GM12878 (cell line): ENCODE measurements around the gene COL4A4. TPM values are rescaled to one million over a fixed set of nuclear protein-coding genes. Genes with fewer than 3 reads are reported as not detected.

Source experiments
- ATAC-seq: fragments of 200-7000 bp; cut with Tn5 transposase; 3 replicates; pipeline ENCODE4 v1.9.1; 2020; ENCODE audit warnings: mild to moderate bottlenecking, moderate library complexity
- BruUV-seq: library from RNA; stranded (reverse); fragments of 400-500 nt; replicated peaks from 2 replicates; lab custom pipeline; 2021; lab: Mats Ljungman, UMichigan
- CTCF ChIA-PET: fragments of 300-600 bp; sonication (Branson Sonifier 250); formaldehyde crosslinking; extraction: SDS; loops from one replicate; lab custom pipeline; 2021; ENCODE audit warnings: inconsistent platforms; lab: Yijun Ruan, JAX
- POLR2A ChIA-PET: fragments of 350-600 bp; formaldehyde crosslinking; extraction: SDS; loops from one replicate; lab custom pipeline; 2021; ENCODE audit warnings: inconsistent platforms; lab: Charles Lee
- RAD21 ChIA-PET: fragments of 300-600 bp; sonication (Branson Sonifier 250); formaldehyde crosslinking; loops from one replicate; lab custom pipeline; 2023; ENCODE audit warnings: antibody characterized with exemption; ENCODE audit not compliant: unreplicated experiment; lab: Charles Lee
- SMC1A ChIA-PET: fragments of 300-600 bp; sonication (Branson Sonifier 250); formaldehyde crosslinking; loops from one replicate; lab custom pipeline; 2023; ENCODE audit not compliant: unreplicated experiment, uncharacterized antibody; lab: Charles Lee
- DNase-seq: peaks from one replicate; pipeline ENCODE4 v3.0.0-alpha.2; 2011; ENCODE audit warnings: low read depth, low spot score
- FAIRE-seq: peaks from 3 replicates; lab custom pipeline; 2011; peaks lifted over from hg19 to GRCh38; lab: Jason Lieb, UNC
- H2AFZ ChIP-seq: 2 replicates; pipeline ENCODE4 v1.6.0; 2011; ENCODE audit warnings: low read depth, low read length, control low read depth; ENCODE audit not compliant: control insufficient read depth
- H3K27ac ChIP-seq: 2 replicates; pipeline ENCODE4 v1.5.1; 2011; ENCODE audit warnings: control low read depth; ENCODE audit not compliant: control insufficient read depth, insufficient read depth
- H3K27me3 ChIP-seq, 2 experiments: replicated peaks in 1 of 2; 2 replicates each; pipeline versions ENCODE4 v1.6.0 to v1.6.1; 2011; ENCODE audit warnings: low read length in 1 of 2; ENCODE audit not compliant: control insufficient read depth in 2 of 2, insufficient read depth in 2 of 2
- H3K36me3 ChIP-seq, 2 experiments: 2 replicates each; pipeline ENCODE4 v1.5.1; 2011; ENCODE audit warnings: low read length in 1 of 2; ENCODE audit not compliant: control insufficient read depth in 2 of 2, insufficient read depth in 2 of 2
- H3K4me1 ChIP-seq: 2 replicates; pipeline ENCODE4 v1.6.1; 2011; ENCODE audit warnings: mild to moderate bottlenecking, low read length, moderate library complexity, mixed read lengths; ENCODE audit not compliant: control insufficient read depth, insufficient read depth
- H3K4me2 ChIP-seq: 2 replicates; pipeline ENCODE4 v1.6.0; 2011; ENCODE audit warnings: control low read depth; ENCODE audit not compliant: control insufficient read depth, insufficient read depth
- H3K4me3 ChIP-seq: fragments of 200-600 bp; sonication (generic); 2 replicates; pipeline ENCODE4 v1.5.1; 2016
- H3K79me2 ChIP-seq: 2 replicates; pipeline ENCODE4 v1.6.0; 2011; ENCODE audit warnings: low read length; ENCODE audit not compliant: control insufficient read depth, insufficient read depth
- H3K9ac ChIP-seq: 2 replicates; pipeline ENCODE4 v1.8.0; 2011; ENCODE audit warnings: low read length, control low read depth, mixed read lengths; ENCODE audit not compliant: control insufficient read depth, insufficient read depth
- H3K9me3 ChIP-seq: replicated peaks from 3 replicates; pipeline ENCODE4 v1.5.1; 2011; ENCODE audit warnings: mild to moderate bottlenecking, low read length; ENCODE audit not compliant: control insufficient read depth, insufficient read depth
- H4K20me1 ChIP-seq: 2 replicates; pipeline ENCODE4 v1.6.0; 2011; ENCODE audit not compliant: control insufficient read depth, insufficient read depth
- BCL11A ChIP-seq: IDR thresholded peaks from 2 replicates; pipeline ENCODE4 v1.6.1; 2011; ENCODE audit warnings: low read depth, low read length
- CBFB ChIP-seq: IDR thresholded peaks from 2 replicates; pipeline ENCODE4 v1.6.1; 2016; ENCODE audit warnings: antibody characterized with exemption, low read depth
- RB1 ChIP-seq: fragments of 450-650 bp; formaldehyde crosslinking; IDR thresholded peaks from 2 replicates; pipeline ENCODE4 v1.6.1; 2017; ENCODE audit warnings: mild to moderate bottlenecking, borderline replicate concordance
- RCOR1 ChIP-seq: conservative IDR thresholded peaks from 2 replicates; pipeline ENCODE4 v1.6.1; 2012; ENCODE audit warnings: low read depth, low read length, improper control_type of control experiment
- STAT3 ChIP-seq: IDR thresholded peaks from 2 replicates; pipeline ENCODE4 v1.6.1; 2011; ENCODE audit warnings: low read depth, low read length, improper control_type of control experiment
- YBX1 ChIP-seq: fragments of 450-650 bp; IDR thresholded peaks from 2 replicates; pipeline ENCODE4 v1.6.1; 2016; ENCODE audit warnings: antibody characterized with exemption
- ZNF384 ChIP-seq: IDR thresholded peaks from 2 replicates; pipeline ENCODE4 v1.6.1; 2012; ENCODE audit warnings: low read depth, mild to moderate bottlenecking, low read length, improper control_type of control experiment, borderline replicate concordance
- WGBS: methylation state at CpG from one replicate; pipeline ENCODE4 v1.1.6; 2016; ENCODE audit warnings: low lambda C conversion rate; ENCODE audit not compliant: insufficient replicate concordance, insufficient coverage; ENCODE audit errors: missing lambda C conversion rate; 5-methylcytosine and 5-hydroxymethylcytosine counted together
- in situ Hi-C: fragments of 300-500 bp; cut with MboI; formaldehyde crosslinking; loops from 9 replicates; pipeline ENCODE4 v1.14.3; 2018; ENCODE audit warnings: mixed read lengths
- intact Hi-C: fragments of 100-400 bp; cut with micrococcal nuclease; formaldehyde crosslinking; loops from one replicate; pipeline ENCODE4 v1.14.2; 2022; ENCODE audit not compliant: unreplicated experiment
- polyA plus RNA-seq, 11 experiments: library from polyadenylated mRNA; depleted of rRNA in 4 of 11; unstranded in 6 of 11; stranded (reverse) in 5 of 11; fragments of >200 nt; fragmentation: Nextera tagmentation in 4 of 11; fragmentation: Illumina TruSeq in 1 of 11; extraction: Ambion mirVana in 4 of 11; extraction: Trizol in 1 of 11; gene quantifications; 1 replicate in 1 of 11; 2 replicates in 10 of 11; pipeline versions ENCODE4 v1.2.1 to v1.2.3, GENCODE V29; 2011 to 2016; ENCODE audit warnings: inconsistent platforms in 2 of 11, missing spikeins in 2 of 11, low read depth in 1 of 11
- total RNA-seq, 4 experiments: library from RNA; depleted of rRNA in 3 of 4; stranded (reverse); fragments of >200 nt in 3 of 4; fragmentation: Illumina TruSeq in 1 of 4; extraction: Trizol in 1 of 4; gene quantifications; 2 replicates each; pipeline versions ENCODE4 v1.2.1 to v1.2.3, GENCODE V29; 2013 to 2021
- TF ChIP-seq, protein P1 (sequence below): fragments of 450-650 bp; IDR thresholded peaks from 2 replicates; pipeline ENCODE4 v1.6.1; 2016; ENCODE audit warnings: mild to moderate bottlenecking, moderate library complexity, borderline replicate concordance
- TF ChIP-seq, protein P2 (sequence below): fragments of 450-650 bp; formaldehyde crosslinking; IDR thresholded peaks from 2 replicates; pipeline ENCODE4 v1.4.0; 2020; ENCODE audit warnings: mild to moderate bottlenecking, moderate library complexity

The COL4A4 gene
- total and polyA plus RNA-seq, 10 of the 15 experiments (the other 5 are each of a cell fraction or from before 2014, with no cell fraction given): 0.19 to 4.0 (median 2.1) TPM

DNA sequence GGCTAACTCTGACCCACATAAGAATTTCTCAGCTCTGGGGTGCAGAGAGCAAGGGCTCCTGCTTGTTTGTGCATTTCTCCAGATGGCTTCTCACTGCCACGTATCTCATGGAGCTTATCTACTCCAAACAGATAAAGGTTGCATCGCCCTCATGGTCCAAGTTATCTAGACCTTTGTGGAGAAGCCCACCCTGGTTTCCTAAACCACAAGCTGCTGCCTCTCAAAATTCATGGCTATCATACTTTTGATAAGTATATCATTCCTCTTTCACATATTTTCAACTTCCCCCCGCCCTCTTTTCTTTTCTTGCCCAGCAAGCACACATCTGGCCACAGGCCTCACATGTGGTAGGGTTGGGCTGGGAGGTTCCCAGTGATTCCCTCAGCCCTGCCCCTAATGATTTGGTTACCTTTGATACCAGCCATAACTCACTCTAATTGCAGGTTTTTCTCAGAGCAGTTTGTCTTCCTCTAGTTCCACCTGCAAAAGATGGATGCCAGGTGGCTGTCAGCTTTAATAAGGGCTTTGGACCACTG lies 182.1 kb downstream of the COL4A4 start (continued):
- TF ChIP-seq, protein P1, sequence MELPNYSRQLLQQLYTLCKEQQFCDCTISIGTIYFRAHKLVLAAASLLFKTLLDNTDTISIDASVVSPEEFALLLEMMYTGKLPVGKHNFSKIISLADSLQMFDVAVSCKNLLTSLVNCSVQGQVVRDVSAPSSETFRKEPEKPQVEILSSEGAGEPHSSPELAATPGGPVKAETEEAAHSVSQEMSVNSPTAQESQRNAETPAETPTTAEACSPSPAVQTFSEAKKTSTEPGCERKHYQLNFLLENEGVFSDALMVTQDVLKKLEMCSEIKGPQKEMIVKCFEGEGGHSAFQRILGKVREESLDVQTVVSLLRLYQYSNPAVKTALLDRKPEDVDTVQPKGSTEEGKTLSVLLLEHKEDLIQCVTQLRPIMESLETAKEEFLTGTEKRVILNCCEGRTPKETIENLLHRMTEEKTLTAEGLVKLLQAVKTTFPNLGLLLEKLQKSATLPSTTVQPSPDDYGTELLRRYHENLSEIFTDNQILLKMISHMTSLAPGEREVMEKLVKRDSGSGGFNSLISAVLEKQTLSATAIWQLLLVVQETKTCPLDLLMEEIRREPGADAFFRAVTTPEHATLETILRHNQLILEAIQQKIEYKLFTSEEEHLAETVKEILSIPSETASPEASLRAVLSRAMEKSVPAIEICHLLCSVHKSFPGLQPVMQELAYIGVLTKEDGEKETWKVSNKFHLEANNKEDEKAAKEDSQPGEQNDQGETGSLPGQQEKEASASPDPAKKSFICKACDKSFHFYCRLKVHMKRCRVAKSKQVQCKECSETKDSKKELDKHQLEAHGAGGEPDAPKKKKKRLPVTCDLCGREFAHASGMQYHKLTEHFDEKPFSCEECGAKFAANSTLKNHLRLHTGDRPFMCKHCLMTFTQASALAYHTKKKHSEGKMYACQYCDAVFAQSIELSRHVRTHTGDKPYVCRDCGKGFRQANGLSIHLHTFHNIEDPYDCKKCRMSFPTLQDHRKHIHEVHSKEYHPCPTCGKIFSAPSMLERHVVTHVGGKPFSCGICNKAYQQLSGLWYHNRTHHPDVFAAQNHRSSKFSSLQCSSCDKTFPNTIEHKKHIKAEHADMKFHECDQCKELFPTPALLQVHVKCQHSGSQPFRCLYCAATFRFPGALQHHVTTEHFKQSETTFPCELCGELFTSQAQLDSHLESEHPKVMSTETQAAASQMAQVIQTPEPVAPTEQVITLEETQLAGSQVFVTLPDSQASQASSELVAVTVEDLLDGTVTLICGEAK: no peak
- TF ChIP-seq RB1: no peak

DNA sequence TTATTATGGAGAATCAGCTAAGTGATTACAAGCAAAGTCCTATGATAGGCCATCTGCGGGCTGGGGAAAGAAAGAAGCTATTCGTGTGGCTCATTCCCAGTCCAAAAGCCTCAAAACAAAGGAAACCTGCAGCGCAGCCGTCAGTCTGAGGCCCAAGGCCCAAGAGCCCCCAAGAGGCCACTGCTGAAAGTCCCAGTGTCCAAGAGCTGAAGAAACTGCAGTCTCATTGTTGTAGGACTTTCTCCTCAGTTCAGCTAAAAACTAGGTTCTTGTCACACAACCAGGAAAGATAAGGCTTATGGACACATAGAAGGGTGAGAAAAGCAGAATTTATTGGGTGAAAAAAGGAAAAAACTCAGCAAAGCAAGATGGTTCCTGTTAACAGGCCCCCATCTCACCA lies 185.0 kb downstream of the COL4A4 start:
- no peak overlapping the region for H2AFZ ChIP-seq
- no peak for DNase-seq
- no peaks in the 10 kb centered on the region for H4K20me1 ChIP-seq
- ChIA-PET POLR2A (no interaction called here), SMC1A (interaction anchor here (1.0 to 1.3 kb wide), 2 partner anchors 168 to 176 kb away, joined by 3 read pairs; no protein-coding TSS in a partner anchor), CTCF (interaction anchor here (1.0 to 1.7 kb wide), 4 partner anchors 36 to 176 kb away, joined by 3 to 7 read pairs (median 4); no protein-coding TSS in a partner anchor), RAD21 (no interaction called here)
- no peak overlapping the region for H3K4me2 ChIP-seq
- H3K9me3 ChIP-seq: no peaks in the 10 kb centered on the region; the same call in 2 of the 3 replicates
- in situ Hi-C loops (loop anchor here (25.0 kb wide), 1 partner anchor 767 kb away; no protein-coding TSS in a partner anchor), intact Hi-C loops (no loop called here)
- WGBS: 93% methylated on average over 4 of the region's 4 CpGs
- TF ChIP-seq YBX1 (no peak), STAT3 (no peak), ZNF384 (no peak), BCL11A (no peak), CBFB (no peak), RCOR1 (no peak)
- TF ChIP-seq, protein P2, sequence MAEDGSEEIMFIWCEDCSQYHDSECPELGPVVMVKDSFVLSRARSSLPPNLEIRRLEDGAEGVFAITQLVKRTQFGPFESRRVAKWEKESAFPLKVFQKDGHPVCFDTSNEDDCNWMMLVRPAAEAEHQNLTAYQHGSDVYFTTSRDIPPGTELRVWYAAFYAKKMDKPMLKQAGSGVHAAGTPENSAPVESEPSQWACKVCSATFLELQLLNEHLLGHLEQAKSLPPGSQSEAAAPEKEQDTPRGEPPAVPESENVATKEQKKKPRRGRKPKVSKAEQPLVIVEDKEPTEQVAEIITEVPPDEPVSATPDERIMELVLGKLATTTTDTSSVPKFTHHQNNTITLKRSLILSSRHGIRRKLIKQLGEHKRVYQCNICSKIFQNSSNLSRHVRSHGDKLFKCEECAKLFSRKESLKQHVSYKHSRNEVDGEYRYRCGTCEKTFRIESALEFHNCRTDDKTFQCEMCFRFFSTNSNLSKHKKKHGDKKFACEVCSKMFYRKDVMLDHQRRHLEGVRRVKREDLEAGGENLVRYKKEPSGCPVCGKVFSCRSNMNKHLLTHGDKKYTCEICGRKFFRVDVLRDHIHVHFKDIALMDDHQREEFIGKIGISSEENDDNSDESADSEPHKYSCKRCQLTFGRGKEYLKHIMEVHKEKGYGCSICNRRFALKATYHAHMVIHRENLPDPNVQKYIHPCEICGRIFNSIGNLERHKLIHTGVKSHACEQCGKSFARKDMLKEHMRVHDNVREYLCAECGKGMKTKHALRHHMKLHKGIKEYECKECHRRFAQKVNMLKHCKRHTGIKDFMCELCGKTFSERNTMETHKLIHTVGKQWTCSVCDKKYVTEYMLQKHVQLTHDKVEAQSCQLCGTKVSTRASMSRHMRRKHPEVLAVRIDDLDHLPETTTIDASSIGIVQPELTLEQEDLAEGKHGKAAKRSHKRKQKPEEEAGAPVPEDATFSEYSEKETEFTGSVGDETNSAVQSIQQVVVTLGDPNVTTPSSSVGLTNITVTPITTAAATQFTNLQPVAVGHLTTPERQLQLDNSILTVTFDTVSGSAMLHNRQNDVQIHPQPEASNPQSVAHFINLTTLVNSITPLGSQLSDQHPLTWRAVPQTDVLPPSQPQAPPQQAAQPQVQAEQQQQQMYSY (CRISPR knock-in tag): no peak
- peaks cover 0 to 5% of the 10 kb centered on the region in 2 experiments; a peak in 1 of 4 replicates for H3K36me3 ChIP-seq
- BruUV-seq: no TSS peak
- H3K4me3 ChIP-seq: no peak overlapping the region
- H3K4me1 ChIP-seq: peaks cover 3% of the 10 kb centered on the region
- no peaks in the 10 kb centered on the region for H3K27me3 ChIP-seq
- no peak for ATAC-seq
- no peak overlapping the region for H3K27ac ChIP-seq
- H3K9ac ChIP-seq: no peak overlapping the region
- H3K79me2 ChIP-seq: no peaks in the 10 kb centered on the region; the same call in 1 of the 2 replicates
- FAIRE-seq: no peak
